ENCODE results near the gene ADCY2. TPM values are rescaled to one million over a fixed set of nuclear protein-coding genes. Genes with fewer than 3 reads are reported as not detected.

Gene ADCY2
- total and polyA plus RNA-seq, 2 experiments from 2014 or later: 23.8 to 74.9 TPM

GRCh38 chr5:7445831-7446230, 49.9 kb downstream of the ADCY2 start:
- no peak for TF ChIP-seq EZH2 (IDR thresholded peaks at IDR 0.05; ENCODE audit: low read depth, unreplicated experiment)
- no peak for TF ChIP-seq ZNF462 (CRISPR knock-in tag; IDR thresholded peaks at IDR 0.05)
- TF ChIP-seq CREB1 (CRISPR knock-in tag; IDR thresholded peaks at IDR 0.05; ENCODE audit: low read depth): no peak
- Histone ChIP-seq H3K27me3 (ENCODE audit: insufficient read depth) (no peaks in the 10 kb centered on the region), H3K4me3 (no peak overlapping the region), H3K79me2 (replicated peaks; ENCODE audit: insufficient read depth) (peaks cover 100% of the 10 kb centered on the region), H2AFZ (no peak overlapping the region), H3K4me2 (no peak overlapping the region), H3K36me3 (ENCODE audit: insufficient read depth) (peaks cover 18% of the 10 kb centered on the region; the same call in 1 of the 2 replicates), H3K4me1 (ENCODE audit: insufficient read depth) (0 out of 2 replicates have a peak, but pooled peaks cover 14% of the 10 kb centered on the region), H3K9me2 (ENCODE audit: insufficient read depth) (no peaks in the 10 kb centered on the region), H4K20me1 (replicated peaks; ENCODE audit: insufficient read depth) (peaks cover 44% of the 10 kb centered on the region), H3K27ac (ENCODE audit: low read depth) (no peak overlapping the region), H3F3A (replicated peaks; ENCODE audit: low read depth) (no peaks in the 10 kb centered on the region)
- Mint-ChIP-seq H3K27me3 (ENCODE audit: insufficient read depth, low read depth, poor library complexity) (no peaks in the 10 kb centered on the region), H3K9me3 (no peaks in the 10 kb centered on the region), H3K27ac (no peak overlapping the region), H3K36me3 (ENCODE audit: low read depth) (peaks cover 43% of the 10 kb centered on the region), H3K4me1 (peaks cover 22% of the 10 kb centered on the region), H3K4me3 (no peak overlapping the region)
- DNase-seq (ENCODE audit: low spot score) (no peak), ATAC-seq (no peak)

- TF ChIP-seq STAT1 (IDR thresholded peaks at IDR 0.05; ENCODE audit: unreplicated experiment) (no peak), EZH2 (IDR thresholded peaks at IDR 0.05; ENCODE audit: low read depth, unreplicated experiment) (no peak), NANOG (IDR thresholded peaks at IDR 0.05; ENCODE audit: borderline replicate concordance) (no peak), ZNF114 (CRISPR knock-in tag; IDR thresholded peaks at IDR 0.05) (no peak), JUNB (IDR thresholded peaks at IDR 0.05; ENCODE audit: unreplicated experiment) (no peak)
- TF ChIP-seq, protein P1, sequence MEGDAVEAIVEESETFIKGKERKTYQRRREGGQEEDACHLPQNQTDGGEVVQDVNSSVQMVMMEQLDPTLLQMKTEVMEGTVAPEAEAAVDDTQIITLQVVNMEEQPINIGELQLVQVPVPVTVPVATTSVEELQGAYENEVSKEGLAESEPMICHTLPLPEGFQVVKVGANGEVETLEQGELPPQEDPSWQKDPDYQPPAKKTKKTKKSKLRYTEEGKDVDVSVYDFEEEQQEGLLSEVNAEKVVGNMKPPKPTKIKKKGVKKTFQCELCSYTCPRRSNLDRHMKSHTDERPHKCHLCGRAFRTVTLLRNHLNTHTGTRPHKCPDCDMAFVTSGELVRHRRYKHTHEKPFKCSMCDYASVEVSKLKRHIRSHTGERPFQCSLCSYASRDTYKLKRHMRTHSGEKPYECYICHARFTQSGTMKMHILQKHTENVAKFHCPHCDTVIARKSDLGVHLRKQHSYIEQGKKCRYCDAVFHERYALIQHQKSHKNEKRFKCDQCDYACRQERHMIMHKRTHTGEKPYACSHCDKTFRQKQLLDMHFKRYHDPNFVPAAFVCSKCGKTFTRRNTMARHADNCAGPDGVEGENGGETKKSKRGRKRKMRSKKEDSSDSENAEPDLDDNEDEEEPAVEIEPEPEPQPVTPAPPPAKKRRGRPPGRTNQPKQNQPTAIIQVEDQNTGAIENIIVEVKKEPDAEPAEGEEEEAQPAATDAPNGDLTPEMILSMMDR (conservative IDR thresholded peaks at IDR 0.05; ENCODE audit: low read depth in 2 of 2): no peak
- Histone ChIP-seq H3K27me3 (ENCODE audit: insufficient read depth) (no peaks in the 10 kb centered on the region), H3K79me2 (replicated peaks; ENCODE audit: insufficient read depth) (peaks cover 100% of the 10 kb centered on the region), H3K4me2 (no peak overlapping the region), H3K9me2 (ENCODE audit: insufficient read depth) (no peaks in the 10 kb centered on the region; the same call in 1 of the 2 replicates), H2AFZ (no peak overlapping the region), H4K20me1 (replicated peaks; ENCODE audit: insufficient read depth) (peaks cover 47% of the 10 kb centered on the region), H3K27ac (ENCODE audit: low read depth) (no peak overlapping the region), H3F3A (replicated peaks; ENCODE audit: low read depth) (no peaks in the 10 kb centered on the region), H3K4me3 (no peak overlapping the region), H3K4me1 (ENCODE audit: insufficient read depth) (0 out of 2 replicates have a peak, but pooled peaks cover 14% of the 10 kb centered on the region), H3K36me3 (ENCODE audit: insufficient read depth) (peaks cover 18% of the 10 kb centered on the region; the same call in 1 of the 2 replicates)
- peaks cover 22% of the 10 kb centered on the region for H3K4me1 Mint-ChIP-seq
- no peak for ATAC-seq
- H3K4me3 Mint-ChIP-seq: no peak overlapping the region
- no peaks in the 10 kb centered on the region for H3K9me3 Mint-ChIP-seq
- H3K27me3 Mint-ChIP-seq (ENCODE audit: insufficient read depth, low read depth, poor library complexity): no peaks in the 10 kb centered on the region
- H3K27ac Mint-ChIP-seq: no peak overlapping the region; the same call in 1 of the 2 replicates
- no peak for DNase-seq (ENCODE audit: low spot score)
- peaks cover 42% of the 10 kb centered on the region for H3K36me3 Mint-ChIP-seq (ENCODE audit: low read depth)
Observed at GRCh38 chr5:7446913-7447312, 51.0 kb downstream of the ADCY2 start.

All from GM23338 (cell line).